NT2/D1 (cell line): ENCODE results near the gene CRELD2.

Experiments used
- DNase-seq: peaks from one replicate; pipeline ENCODE4 v3.0.0-alpha.2; 2011; ENCODE audit warnings: low read depth, low spot score
- H3K27me3 ChIP-seq: 2 replicates; pipeline ENCODE4 v1.6.0; 2011; ENCODE audit warnings: mild to moderate bottlenecking; ENCODE audit not compliant: insufficient read length, insufficient read depth
- H3K36me3 ChIP-seq: 2 replicates; pipeline ENCODE4 v1.6.1; 2011; ENCODE audit warnings: mild to moderate bottlenecking, low read length, mixed read lengths; ENCODE audit not compliant: insufficient read depth, insufficient read length
- H3K4me1 ChIP-seq: 2 replicates; pipeline ENCODE4 v1.5.1; 2011; ENCODE audit not compliant: insufficient read depth, insufficient read length
- H3K4me3 ChIP-seq: 2 replicates; pipeline ENCODE4 v1.5.1; 2011; ENCODE audit warnings: low read depth; ENCODE audit not compliant: insufficient read length
- H3K9ac ChIP-seq: 2 replicates; pipeline ENCODE4 v1.6.0; 2011; ENCODE audit warnings: low read depth; ENCODE audit not compliant: insufficient read length
- H3K9me3 ChIP-seq: 2 replicates; pipeline ENCODE4 v1.5.1; 2011; ENCODE audit warnings: mild to moderate bottlenecking, low read length; ENCODE audit not compliant: insufficient read depth
- SUZ12 ChIP-seq: IDR thresholded peaks from 2 replicates; pipeline ENCODE4 v1.6.1; 2011; ENCODE audit not compliant: insufficient read length, insufficient read depth; ENCODE audit errors: extremely low read depth
- YY1 ChIP-seq: IDR thresholded peaks from 2 replicates; pipeline ENCODE4 v1.6.1; 2011; ENCODE audit not compliant: insufficient read length, insufficient read depth
- ZNF274 ChIP-seq: IDR thresholded peaks from 2 replicates; pipeline ENCODE4 v1.6.1; 2011; ENCODE audit warnings: mild to moderate bottlenecking, low read depth, low read length

The CRELD2 gene

DNA sequence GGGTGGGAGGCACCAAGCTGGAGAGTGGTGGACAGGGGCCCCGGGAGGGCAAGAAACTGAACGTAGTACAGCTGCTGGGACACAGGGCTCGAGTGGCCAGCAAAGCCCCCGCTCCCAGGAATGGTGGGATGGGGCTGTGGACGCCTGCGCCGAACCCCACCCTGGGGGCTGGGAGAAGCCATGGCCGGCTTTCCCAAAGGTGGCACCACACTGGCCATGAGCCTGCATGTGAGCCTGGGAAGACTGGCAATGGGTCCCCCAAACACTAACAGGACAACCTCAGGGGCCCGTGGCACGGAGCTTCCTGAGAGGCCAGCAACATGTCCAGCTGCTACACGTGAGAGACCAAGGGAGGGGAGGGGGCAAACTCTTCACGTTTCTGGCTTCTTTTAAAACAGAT lies 4.2 kb upstream of the CRELD2 start:
- Histone ChIP-seq H3K4me3 (no peak overlapping the region), H3K27me3 (no peaks in the 10 kb centered on the region), H3K36me3 (peaks cover 41% of the 10 kb centered on the region), H3K9me3 (no peaks in the 10 kb centered on the region), H3K4me1 (peaks cover 10% of the 10 kb centered on the region), H3K9ac (no peak overlapping the region)
- no peak for DNase-seq
- TF ChIP-seq ZNF274 (no peak), SUZ12 (no peak), YY1 (no peak)

DNA sequence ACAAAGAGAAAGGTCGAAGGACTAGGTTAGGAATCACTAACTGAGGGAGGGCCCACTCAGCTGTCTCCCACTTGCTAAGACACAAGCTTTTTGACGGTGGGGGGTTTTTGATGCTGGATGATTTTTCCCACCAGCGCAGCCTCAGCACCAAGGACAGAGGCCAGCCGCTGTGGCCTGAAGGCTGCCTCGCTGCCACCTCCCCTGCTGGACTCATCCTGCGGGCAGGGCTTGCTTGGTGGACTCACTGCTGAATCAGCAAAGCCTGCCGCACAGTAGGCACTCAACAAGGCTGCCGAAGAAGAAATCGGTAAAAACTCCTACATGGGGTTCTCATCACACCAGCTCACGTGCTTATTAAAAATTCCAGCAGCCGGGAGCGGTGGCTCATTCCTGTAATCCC lies 2.8 kb upstream of the CRELD2 start:
- Histone ChIP-seq H3K4me1 (peaks cover 7% of the 10 kb centered on the region), H3K27me3 (no peaks in the 10 kb centered on the region), H3K4me3 (no peak overlapping the region), H3K9me3 (no peaks in the 10 kb centered on the region), H3K36me3 (peaks cover 38% of the 10 kb centered on the region), H3K9ac (no peak overlapping the region)
- TF ChIP-seq SUZ12 (no peak), YY1 (no peak), ZNF274 (no peak)
- DNase-seq, result no peak

DNA sequence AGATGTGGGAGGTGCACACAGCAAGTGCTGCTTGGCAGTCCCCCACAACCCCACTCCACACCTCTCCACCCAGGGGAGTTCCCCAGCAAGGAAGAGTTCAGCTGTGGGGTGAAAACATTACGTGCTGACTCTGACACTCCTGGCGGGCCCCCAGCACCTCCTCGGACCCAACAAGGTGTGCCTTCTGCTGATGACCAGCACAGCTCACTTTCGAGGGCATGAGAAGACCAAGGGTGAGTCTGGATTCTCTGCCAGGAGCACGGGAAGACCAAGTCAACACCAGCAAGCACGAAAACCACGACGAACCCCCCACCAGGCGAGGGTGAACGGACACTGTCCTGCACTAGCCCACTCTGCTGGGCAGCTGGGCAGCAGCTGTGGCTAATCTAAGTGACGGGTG lies 1.6 kb upstream of the CRELD2 start:
- Histone ChIP-seq H3K9ac (no peak overlapping the region), H3K27me3 (no peaks in the 10 kb centered on the region), H3K36me3 (peaks cover 41% of the 10 kb centered on the region), H3K9me3 (no peaks in the 10 kb centered on the region), H3K4me3 (peak overlapping the region; percentile 21), H3K4me1 (peaks cover 7% of the 10 kb centered on the region)
- no peak for DNase-seq
- no peak for TF ChIP-seq ZNF274

DNA sequence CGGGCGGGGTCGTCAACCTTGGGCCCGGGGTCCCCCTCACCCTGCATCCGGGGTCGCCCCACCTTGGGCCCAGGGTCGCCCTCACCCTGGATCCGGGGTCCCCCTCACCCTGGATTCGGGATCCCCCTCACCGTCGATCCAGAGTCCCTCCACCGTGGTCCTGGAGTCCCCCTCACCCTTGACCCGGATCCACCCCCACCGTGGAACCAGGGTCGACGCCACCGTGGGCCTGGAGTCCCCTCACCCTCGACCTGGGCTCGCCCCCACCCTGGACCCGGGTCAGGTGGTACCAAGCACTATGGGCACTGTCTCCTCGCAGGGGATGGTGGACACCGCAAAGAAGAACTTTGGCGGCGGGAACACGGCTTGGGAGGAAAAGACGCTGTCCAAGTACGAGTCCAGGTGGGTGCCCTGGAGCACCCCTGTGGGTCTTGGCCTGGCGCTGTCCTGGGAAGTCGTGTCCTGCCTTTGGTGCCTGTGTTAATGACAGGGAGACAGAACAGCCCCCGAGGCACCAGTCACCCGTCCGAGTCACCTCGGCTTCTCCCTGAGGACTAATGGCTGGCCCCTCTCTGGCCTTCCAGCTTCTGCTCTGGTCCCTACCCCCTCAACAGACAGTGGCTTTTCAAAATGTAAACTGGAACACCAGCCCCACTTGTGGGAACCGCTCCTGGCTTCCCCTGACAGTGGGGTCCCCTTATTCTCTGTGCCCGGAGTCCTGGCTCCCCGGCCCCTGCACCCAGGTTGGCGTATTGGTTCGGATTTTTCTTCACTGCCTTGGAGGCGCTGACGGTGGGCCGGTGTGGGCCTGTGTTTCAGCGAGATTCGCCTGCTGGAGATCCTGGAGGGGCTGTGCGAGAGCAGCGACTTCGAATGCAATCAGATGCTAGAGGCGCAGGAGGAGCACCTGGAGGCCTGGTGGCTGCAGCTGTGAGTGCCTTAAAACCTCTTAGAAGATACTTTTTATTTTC lies 762 bp downstream of the CRELD2 start:
- Histone ChIP-seq H3K27me3 (no peaks in the 10 kb centered on the region), H3K4me1 (peaks cover 12% of the 10 kb centered on the region)

DNA sequence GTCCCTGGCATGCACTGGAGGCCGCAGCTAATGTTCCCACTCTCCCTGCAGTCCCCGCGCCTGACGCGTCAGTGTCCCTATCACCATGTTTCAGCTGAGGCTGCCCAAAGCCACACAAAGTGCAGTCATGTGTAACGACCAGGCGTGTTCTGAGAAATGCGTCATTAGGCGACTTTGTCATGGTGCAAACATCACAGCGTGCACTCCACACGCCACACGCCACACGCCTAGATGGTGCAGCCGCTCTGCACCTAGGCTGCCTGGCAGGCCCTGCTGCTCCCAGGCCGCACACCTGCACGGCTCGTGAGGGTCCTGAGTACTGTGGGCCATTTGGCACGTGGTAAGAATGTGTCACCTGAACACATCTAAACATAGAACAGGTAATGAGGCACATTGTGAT lies 2.4 kb downstream of the CRELD2 start:
- no peak overlapping the region for H3K4me3 ChIP-seq

More for the DNA sequence above, 762 bp downstream of the CRELD2 start:
- peak overlapping the region; percentile 82 for H3K9ac ChIP-seq
- H3K9me3 ChIP-seq, result no peaks in the 10 kb centered on the region
- peaks cover 30% of the 10 kb centered on the region for H3K36me3 ChIP-seq
- peak overlapping the region; percentile 60 for H3K4me3 ChIP-seq
- TF ChIP-seq YY1 (no peak), ZNF274 (no peak), SUZ12 (no peak)
- no peak for DNase-seq

DNA sequence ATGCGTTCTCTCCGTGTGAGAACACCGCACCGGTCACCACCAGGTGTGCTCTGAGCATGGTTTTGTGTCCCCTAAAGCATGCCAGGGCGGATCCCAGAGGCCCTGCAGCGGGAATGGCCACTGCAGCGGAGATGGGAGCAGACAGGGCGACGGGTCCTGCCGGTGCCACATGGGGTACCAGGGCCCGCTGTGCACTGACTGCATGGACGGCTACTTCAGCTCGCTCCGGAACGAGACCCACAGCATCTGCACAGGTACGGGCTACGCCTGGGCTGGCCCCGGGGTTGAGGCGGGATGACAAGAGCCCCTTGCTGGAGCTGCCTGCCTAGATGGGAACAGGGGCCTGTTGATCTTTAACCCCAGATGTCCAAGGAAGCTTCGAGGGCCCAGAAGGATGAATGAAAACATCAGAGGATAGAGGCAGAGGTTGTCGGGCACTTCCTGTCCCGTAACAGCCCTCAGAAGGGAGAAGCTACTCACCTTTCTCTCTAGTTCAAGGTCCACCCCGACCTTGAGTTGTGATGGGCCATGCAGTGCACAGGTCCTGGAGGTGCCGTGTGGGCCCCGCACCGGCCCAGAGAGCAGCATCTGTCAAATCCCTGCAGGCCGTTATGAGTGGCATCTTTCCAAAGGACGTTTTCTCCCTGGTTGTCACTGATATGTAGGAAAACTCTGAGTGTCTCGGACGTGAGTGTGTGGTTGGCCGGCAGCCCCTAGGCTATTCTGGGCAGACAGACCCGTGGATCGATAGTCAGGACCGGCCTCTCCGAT lies 3.3 kb downstream of the CRELD2 start:
- Histone ChIP-seq H3K36me3 (peaks cover 42% of the 10 kb centered on the region), H3K9ac (no peak overlapping the region), H3K27me3 (no peaks in the 10 kb centered on the region), H3K4me1 (peaks cover 11% of the 10 kb centered on the region), H3K9me3 (no peaks in the 10 kb centered on the region), H3K4me3 (no peak overlapping the region)
- TF ChIP-seq SUZ12 (no peak), ZNF274 (no peak), YY1 (no peak)
- DNase-seq, result no peak

More for the DNA sequence above, 2.4 kb downstream of the CRELD2 start:
- Histone ChIP-seq H3K4me1 (peaks cover 12% of the 10 kb centered on the region), H3K36me3 (peaks cover 41% of the 10 kb centered on the region), H3K9me3 (no peaks in the 10 kb centered on the region), H3K27me3 (no peaks in the 10 kb centered on the region), H3K9ac (no peak overlapping the region)
- DNase-seq, result no peak
- TF ChIP-seq YY1 (no peak), SUZ12 (no peak), ZNF274 (no peak)

DNA sequence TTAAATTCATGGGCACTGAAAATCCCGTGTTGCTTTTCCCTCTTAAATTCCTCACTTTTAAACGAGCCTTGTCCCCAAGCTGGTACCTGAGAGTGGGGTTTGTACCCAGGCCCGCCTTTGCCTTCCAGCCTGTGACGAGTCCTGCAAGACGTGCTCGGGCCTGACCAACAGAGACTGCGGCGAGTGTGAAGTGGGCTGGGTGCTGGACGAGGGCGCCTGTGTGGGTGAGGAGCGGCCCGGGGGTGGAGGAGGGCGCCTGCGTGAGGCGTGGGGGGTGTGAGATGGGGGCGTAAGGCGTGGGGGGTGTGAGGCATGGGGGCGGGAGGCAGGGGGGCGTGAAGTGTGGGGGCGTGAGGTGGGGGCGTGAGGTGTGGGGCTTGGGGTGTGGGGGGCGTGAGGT lies 4.0 kb downstream of the CRELD2 start:
- no peak overlapping the region for H3K9ac ChIP-seq
- H3K4me1 ChIP-seq, result peaks cover 9% of the 10 kb centered on the region
- peaks cover 40% of the 10 kb centered on the region for H3K36me3 ChIP-seq
- TF ChIP-seq SUZ12, result no peak
- no peak for TF ChIP-seq YY1
- no peak for TF ChIP-seq ZNF274
- DNase-seq, result no peak
- no peak overlapping the region for H3K4me3 ChIP-seq
- no peaks in the 10 kb centered on the region for H3K27me3 ChIP-seq
- H3K9me3 ChIP-seq, result no peaks in the 10 kb centered on the region
